Natural killer cell (primary cell): ENCODE measurements around the gene AOC2. TPM values are rescaled to one million over a fixed set of nuclear protein-coding genes. Genes with fewer than 3 reads are reported as not detected.

ENCODE experiments used
- ATAC-seq, 3 donors: fragments of 150-1000 bp in 2 of 3; fragments of 200-7000 bp in 1 of 3; cut with Tn5 transposase; 1 replicate in 1 of 3; 2 replicates in 2 of 3; pipeline ENCODE4 v1.10.0; 2021; ENCODE audit warnings: mild to moderate bottlenecking in 2 of 3, moderate library complexity in 2 of 3
- DNase-seq, 2 donors: peaks; one replicate each; pipeline versions ENCODE4 v3.0.0 to v3.0.0-alpha.2; 2013 to 2021; ENCODE audit warnings: mixed read lengths in 1 of 2
- H3K27ac ChIP-seq: one replicate; pipeline ENCODE4 v1.5.1; 2013; ENCODE audit warnings: mild to moderate bottlenecking, low read length
- H3K27me3 ChIP-seq: one replicate; pipeline ENCODE4 v1.6.1; 2013; ENCODE audit warnings: low read length; ENCODE audit not compliant: control insufficient read depth, insufficient read depth
- H3K36me3 ChIP-seq: one replicate; pipeline ENCODE4 v1.6.1; 2013; ENCODE audit warnings: low read length; ENCODE audit not compliant: control insufficient read depth, insufficient read depth
- H3K4me1 ChIP-seq: one replicate; pipeline ENCODE4 v1.6.1; 2013; ENCODE audit warnings: low read length; ENCODE audit not compliant: control insufficient read depth, insufficient read depth
- H3K4me3 ChIP-seq: one replicate; pipeline ENCODE4 v1.5.1; 2013; ENCODE audit warnings: low read length
- H3K9me3 ChIP-seq: one replicate; pipeline ENCODE4 v1.6.1; 2013; ENCODE audit warnings: low read length; ENCODE audit not compliant: control insufficient read depth, insufficient read depth
- H3K27ac Mint-ChIP-seq, 2 donors: one replicate each; pipeline ENCODE4 v1.8.0; 2022; ENCODE audit warnings: mild to moderate bottlenecking in 2 of 2, mixed read lengths in 2 of 2, moderate library complexity in 1 of 2
- H3K27me3 Mint-ChIP-seq, 2 donors: one replicate each; pipeline ENCODE4 v1.8.0; 2022; ENCODE audit warnings: low read depth in 2 of 2, mixed read lengths in 2 of 2
- H3K36me3 Mint-ChIP-seq: one replicate; pipeline ENCODE4 v1.8.0; 2022; ENCODE audit warnings: mixed read lengths
- H3K4me1 Mint-ChIP-seq, 2 donors: one replicate each; pipeline ENCODE4 v1.8.0; 2022; ENCODE audit warnings: mixed read lengths in 2 of 2
- H3K4me3 Mint-ChIP-seq: one replicate; pipeline ENCODE4 v1.8.0; 2022; ENCODE audit warnings: mild to moderate bottlenecking, moderate library complexity, mixed read lengths
- H3K9me3 Mint-ChIP-seq, 2 donors: one replicate each; pipeline ENCODE4 v1.8.0; 2022; ENCODE audit warnings: mixed read lengths in 2 of 2
- CTCF ChIP-seq: fragments of 200-600 bp; IDR thresholded peaks from one replicate; pipeline ENCODE4 v1.8.0; 2022; ENCODE audit warnings: antibody characterized with exemption
- WGBS: methylation state at CpG from one replicate; pipeline ENCODE4 v1.1.7; 2013; ENCODE audit warnings: missing lambda C conversion rate; ENCODE audit not compliant: insufficient coverage; 5-methylcytosine and 5-hydroxymethylcytosine counted together
- intact Hi-C: fragments of 100-400 bp; cut with micrococcal nuclease; formaldehyde crosslinking; loops from one replicate; pipeline ENCODE4 v1.14.2; 2022
- total RNA-seq, 4 donors: library from RNA; stranded (reverse); fragments of 120-200 nt in 1 of 4; gene quantifications; one replicate each; pipeline versions ENCODE4 v1.2.3 to v1.2.4, GENCODE V29; 2013 to 2022

AOC2 gene
- total RNA-seq, 3 donors from 2014 or later (not counting 1 experiment from before 2014, with no cell fraction given), result 3.0 to 3.9 (median 3.5) TPM

- Mint-ChIP-seq H3K9me3 (no peaks in the 10 kb centered on the region), H3K4me3 (no peak overlapping the region), H3K36me3 (no peaks in the 10 kb centered on the region), H3K4me1 (no peaks in the 10 kb centered on the region), H3K27ac (no peak overlapping the region), H3K27me3 (peaks cover 0 to 3% of the 10 kb centered on the region in 2 donors)
- H3K27me3 ChIP-seq, result no peaks in the 10 kb centered on the region
- no peaks in the 10 kb centered on the region for H3K36me3 ChIP-seq
- no peaks in the 10 kb centered on the region for H3K4me1 ChIP-seq
- DNase-seq (no peak), ATAC-seq (no peak)
- WGBS, result 89% methylated on average over 15 of the region's 15 CpGs
- no peak overlapping the region for H3K4me3 ChIP-seq
- intact Hi-C loops, result no loop called here
- H3K9me3 ChIP-seq, result no peaks in the 10 kb centered on the region
- H3K27ac ChIP-seq, result no peak overlapping the region
- TF ChIP-seq CTCF, result no peak
Observed at GRCh38 chr17:42852351-42852750, 8.0 kb downstream of the AOC2 start.

- intact Hi-C loops, result no loop called here
Observed at GRCh38 chr17:42853004-42853403, 8.6 kb downstream of the AOC2 start.

GRCh38 chr17:42853597-42853967 lies 9.2 kb downstream of the AOC2 start:
- no peak overlapping the region for H3K27ac ChIP-seq
- DNase-seq (no peak), ATAC-seq (no peak)
- Mint-ChIP-seq H3K9me3 (no peaks in the 10 kb centered on the region), H3K36me3 (no peaks in the 10 kb centered on the region), H3K4me3 (no peak overlapping the region), H3K27me3 (peaks cover 0 to 3% of the 10 kb centered on the region in 2 donors), H3K4me1 (no peaks in the 10 kb centered on the region), H3K27ac (no peak overlapping the region)
- no peak for TF ChIP-seq CTCF
- WGBS, result 84% methylated on average over 5 of the region's 5 CpGs
- H3K9me3 ChIP-seq, result no peaks in the 10 kb centered on the region
- no peak overlapping the region for H3K4me3 ChIP-seq
- no peaks in the 10 kb centered on the region for H3K4me1 ChIP-seq
- intact Hi-C loops, result no loop called here
- H3K36me3 ChIP-seq, result no peaks in the 10 kb centered on the region
- no peaks in the 10 kb centered on the region for H3K27me3 ChIP-seq

More at GRCh38 chr17:42853004-42853403, 8.6 kb downstream of the AOC2 start:
- H3K9me3 Mint-ChIP-seq, result no peaks in the 10 kb centered on the region
- H3K4me3 Mint-ChIP-seq, result no peak overlapping the region
- no peak overlapping the region for H3K27ac Mint-ChIP-seq
- H3K4me1 Mint-ChIP-seq, result no peaks in the 10 kb centered on the region
- no peak for ATAC-seq
- H3K4me1 ChIP-seq, result no peaks in the 10 kb centered on the region
- peaks cover 0 to 3% of the 10 kb centered on the region in 2 donors for H3K27me3 Mint-ChIP-seq
- H3K27ac ChIP-seq, result no peak overlapping the region
- H3K9me3 ChIP-seq, result no peaks in the 10 kb centered on the region
- H3K4me3 ChIP-seq, result no peak overlapping the region
- no peaks in the 10 kb centered on the region for H3K36me3 ChIP-seq
- no peak for TF ChIP-seq CTCF
- no peak for DNase-seq
- no peaks in the 10 kb centered on the region for H3K36me3 Mint-ChIP-seq
- WGBS, result 63% methylated on average over 4 of the region's 4 CpGs
- H3K27me3 ChIP-seq, result no peaks in the 10 kb centered on the region
